Measurements from ENCODE around the gene AOX1.

Gene AOX1

GRCh38 chr2:200668478-200668877 is 82.7 kb downstream of the AOX1 start:
- H3K4me3 ChIP-seq (ENCODE audit: low read depth, low read length), result no peak overlapping the region
- TF ChIP-seq, protein P1, sequence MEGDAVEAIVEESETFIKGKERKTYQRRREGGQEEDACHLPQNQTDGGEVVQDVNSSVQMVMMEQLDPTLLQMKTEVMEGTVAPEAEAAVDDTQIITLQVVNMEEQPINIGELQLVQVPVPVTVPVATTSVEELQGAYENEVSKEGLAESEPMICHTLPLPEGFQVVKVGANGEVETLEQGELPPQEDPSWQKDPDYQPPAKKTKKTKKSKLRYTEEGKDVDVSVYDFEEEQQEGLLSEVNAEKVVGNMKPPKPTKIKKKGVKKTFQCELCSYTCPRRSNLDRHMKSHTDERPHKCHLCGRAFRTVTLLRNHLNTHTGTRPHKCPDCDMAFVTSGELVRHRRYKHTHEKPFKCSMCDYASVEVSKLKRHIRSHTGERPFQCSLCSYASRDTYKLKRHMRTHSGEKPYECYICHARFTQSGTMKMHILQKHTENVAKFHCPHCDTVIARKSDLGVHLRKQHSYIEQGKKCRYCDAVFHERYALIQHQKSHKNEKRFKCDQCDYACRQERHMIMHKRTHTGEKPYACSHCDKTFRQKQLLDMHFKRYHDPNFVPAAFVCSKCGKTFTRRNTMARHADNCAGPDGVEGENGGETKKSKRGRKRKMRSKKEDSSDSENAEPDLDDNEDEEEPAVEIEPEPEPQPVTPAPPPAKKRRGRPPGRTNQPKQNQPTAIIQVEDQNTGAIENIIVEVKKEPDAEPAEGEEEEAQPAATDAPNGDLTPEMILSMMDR (IDR thresholded peaks at IDR 0.05; ENCODE audit: low read depth, low read length), result no peak
- TF ChIP-seq, protein P2, sequence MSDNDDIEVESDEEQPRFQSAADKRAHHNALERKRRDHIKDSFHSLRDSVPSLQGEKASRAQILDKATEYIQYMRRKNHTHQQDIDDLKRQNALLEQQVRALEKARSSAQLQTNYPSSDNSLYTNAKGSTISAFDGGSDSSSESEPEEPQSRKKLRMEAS (IDR thresholded peaks at IDR 0.05; ENCODE audit: low read depth, low read length), result 0 out of 2 replicates have a peak, but pooled peaks have one; percentile 21
- 0 out of 2 replicates have a peak, but pooled peaks have one; percentile 10 for TF ChIP-seq MYC (IDR thresholded peaks at IDR 0.05; ENCODE audit: low read depth, low read length)
- DNase-seq (ENCODE audit: low read depth), result peak; percentile 42

DNA sequence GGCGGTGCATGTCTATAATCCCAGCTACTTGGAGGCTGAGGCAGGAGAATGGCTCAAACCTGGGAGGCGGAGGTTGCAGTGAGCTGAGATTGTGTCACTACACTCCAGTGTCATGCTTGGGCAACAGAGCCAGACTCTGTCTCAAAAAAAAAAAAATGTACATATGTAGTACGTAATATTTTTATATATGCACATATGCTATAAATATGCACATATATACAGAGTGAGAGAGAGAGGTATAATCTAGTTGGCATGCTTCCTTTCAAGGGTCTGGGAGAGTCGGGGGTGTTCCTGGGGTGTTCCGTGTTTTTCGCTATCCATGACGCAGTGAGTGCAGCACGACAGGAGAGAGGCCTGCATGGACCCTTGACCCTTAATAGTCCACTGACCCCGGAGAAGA is 83.5 kb downstream of the AOX1 start:
- TF ChIP-seq MYC (IDR thresholded peaks at IDR 0.05; ENCODE audit: low read depth, low read length) (no peak), POLR2A (IDR thresholded peaks at IDR 0.05; ENCODE audit: extremely low read depth, insufficient read length) (no peak)
- TF ChIP-seq, protein P2 (IDR thresholded peaks at IDR 0.05; ENCODE audit: low read depth, low read length), result no peak
- TF ChIP-seq, protein P1 (IDR thresholded peaks at IDR 0.05; ENCODE audit: low read depth, low read length), result no peak
- H3K4me3 ChIP-seq (ENCODE audit: low read depth, low read length), result no peak overlapping the region
- no peak for DNase-seq (ENCODE audit: low read depth)

- H3K4me3 ChIP-seq (ENCODE audit: low read depth, low read length), result no peak overlapping the region
- TF ChIP-seq MYC (IDR thresholded peaks at IDR 0.05; ENCODE audit: low read depth, low read length) (no peak), POLR2A (IDR thresholded peaks at IDR 0.05; ENCODE audit: extremely low read depth, insufficient read length) (no peak)
- TF ChIP-seq, protein P2 (IDR thresholded peaks at IDR 0.05; ENCODE audit: low read depth, low read length), result no peak
- TF ChIP-seq, protein P1 (IDR thresholded peaks at IDR 0.05; ENCODE audit: low read depth, low read length), result no peak
- DNase-seq (ENCODE audit: low read depth), result no peak
Measured at GRCh38 chr2:200670313-200670712, 84.5 kb downstream of the AOX1 start.

- TF ChIP-seq, protein P1 (IDR thresholded peaks at IDR 0.05; ENCODE audit: low read depth, low read length), result no peak
- TF ChIP-seq MYC (IDR thresholded peaks at IDR 0.05; ENCODE audit: low read depth, low read length) (no peak), POLR2A (IDR thresholded peaks at IDR 0.05; ENCODE audit: extremely low read depth, insufficient read length) (no peak)
- TF ChIP-seq, protein P2 (IDR thresholded peaks at IDR 0.05; ENCODE audit: low read depth, low read length), result no peak
- DNase-seq (ENCODE audit: low read depth), result no peak
- no peak overlapping the region for H3K4me3 ChIP-seq (ENCODE audit: low read depth, low read length)
Measured at GRCh38 chr2:200670751-200671150, 84.9 kb downstream of the AOX1 start.

GRCh38 chr2:200673191-200673590 is 87.4 kb downstream of the AOX1 start:
- TF ChIP-seq, protein P1 (IDR thresholded peaks at IDR 0.05; ENCODE audit: low read depth, low read length), result no peak
- TF ChIP-seq MYC (IDR thresholded peaks at IDR 0.05; ENCODE audit: low read depth, low read length) (no peak), POLR2A (IDR thresholded peaks at IDR 0.05; ENCODE audit: extremely low read depth, insufficient read length) (no peak)
- TF ChIP-seq, protein P2 (IDR thresholded peaks at IDR 0.05; ENCODE audit: low read depth, low read length), result no peak
- no peak for DNase-seq (ENCODE audit: low read depth)
- H3K4me3 ChIP-seq (ENCODE audit: low read depth, low read length), result no peak overlapping the region
